ENCODE measurements around the gene ZGPAT.
"Not testable (repeated sequence)": the region's sequence is repeated elsewhere in the genome, so short reads cannot be mapped to it uniquely, and the experiment has no call there.

The ZGPAT gene

DNA sequence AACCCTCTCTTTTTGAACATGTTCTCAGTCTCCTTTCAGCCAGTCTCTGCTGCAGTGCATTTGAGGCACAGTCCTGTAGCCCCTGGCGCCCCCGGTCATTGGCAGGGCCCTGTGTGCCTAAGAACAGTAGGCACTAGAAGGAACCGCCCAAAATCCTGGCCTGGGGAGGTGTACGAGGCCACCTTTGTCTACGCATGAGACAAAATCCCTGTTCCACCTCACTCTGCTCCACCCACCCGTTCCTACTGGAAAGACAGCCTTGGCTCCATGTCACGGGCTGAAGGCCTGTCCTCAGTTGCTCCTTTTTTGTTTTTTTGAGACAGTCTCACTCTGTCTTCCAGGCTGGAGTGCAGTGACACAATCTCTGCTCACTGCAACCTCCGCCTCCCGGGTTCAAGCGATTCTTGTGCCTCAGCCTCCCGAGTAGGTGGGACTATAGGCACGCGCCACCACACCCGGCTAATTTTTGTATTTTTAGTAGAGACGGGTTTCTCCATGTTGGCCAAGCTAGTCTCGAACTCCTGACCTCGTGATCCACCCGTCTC lies 22.4 kb downstream of the ZGPAT start:
- not testable (repeated sequence) for H3K27me3 Mint-ChIP-seq; H3K9me3 Mint-ChIP-seq; H3K27ac Mint-ChIP-seq (ENCODE audit: low read depth); H3K4me3 Mint-ChIP-seq; ATAC-seq (replicated peaks; ENCODE audit: extremely low read depth, poor library complexity, severe bottlenecking); DNase-seq (ENCODE audit: low spot score in 2 of 2)
- Mint-ChIP-seq H3K4me1 (peaks cover 26% of the 10 kb centered on the region), H3K36me3 (ENCODE audit: insufficient read depth) (peaks cover 27% of the 10 kb centered on the region)

DNA sequence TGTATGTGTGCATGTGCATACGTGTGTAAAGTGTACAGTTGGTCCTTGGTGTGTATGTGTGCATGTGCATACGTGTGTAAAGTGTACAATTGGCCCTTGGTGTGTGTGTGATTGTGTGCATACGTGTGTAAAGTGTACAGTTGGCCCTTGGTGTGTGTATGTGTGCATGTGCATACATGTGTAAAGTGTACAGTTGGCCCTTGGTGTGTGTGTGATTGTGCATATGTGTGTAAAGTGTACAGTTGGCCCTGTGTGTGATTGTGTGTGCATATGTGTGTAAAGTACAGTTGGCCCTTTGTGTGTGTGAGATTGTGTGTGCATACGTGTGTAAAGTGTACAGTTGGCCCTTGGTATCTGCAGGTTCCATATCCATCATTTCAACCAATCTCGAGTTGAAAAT lies 23.6 kb downstream of the ZGPAT start:
- Mint-ChIP-seq H3K4me3 (no peak overlapping the region), H3K27ac (ENCODE audit: low read depth) (no peak overlapping the region), H3K9me3 (no peaks in the 10 kb centered on the region), H3K4me1 (peaks cover 37% of the 10 kb centered on the region), H3K27me3 (no peaks in the 10 kb centered on the region), H3K36me3 (ENCODE audit: insufficient read depth) (peaks cover 31% of the 10 kb centered on the region)
- ATAC-seq (replicated peaks; ENCODE audit: extremely low read depth, poor library complexity, severe bottlenecking) = no peak
- no peak for DNase-seq (ENCODE audit: low spot score in 2 of 2)

DNA sequence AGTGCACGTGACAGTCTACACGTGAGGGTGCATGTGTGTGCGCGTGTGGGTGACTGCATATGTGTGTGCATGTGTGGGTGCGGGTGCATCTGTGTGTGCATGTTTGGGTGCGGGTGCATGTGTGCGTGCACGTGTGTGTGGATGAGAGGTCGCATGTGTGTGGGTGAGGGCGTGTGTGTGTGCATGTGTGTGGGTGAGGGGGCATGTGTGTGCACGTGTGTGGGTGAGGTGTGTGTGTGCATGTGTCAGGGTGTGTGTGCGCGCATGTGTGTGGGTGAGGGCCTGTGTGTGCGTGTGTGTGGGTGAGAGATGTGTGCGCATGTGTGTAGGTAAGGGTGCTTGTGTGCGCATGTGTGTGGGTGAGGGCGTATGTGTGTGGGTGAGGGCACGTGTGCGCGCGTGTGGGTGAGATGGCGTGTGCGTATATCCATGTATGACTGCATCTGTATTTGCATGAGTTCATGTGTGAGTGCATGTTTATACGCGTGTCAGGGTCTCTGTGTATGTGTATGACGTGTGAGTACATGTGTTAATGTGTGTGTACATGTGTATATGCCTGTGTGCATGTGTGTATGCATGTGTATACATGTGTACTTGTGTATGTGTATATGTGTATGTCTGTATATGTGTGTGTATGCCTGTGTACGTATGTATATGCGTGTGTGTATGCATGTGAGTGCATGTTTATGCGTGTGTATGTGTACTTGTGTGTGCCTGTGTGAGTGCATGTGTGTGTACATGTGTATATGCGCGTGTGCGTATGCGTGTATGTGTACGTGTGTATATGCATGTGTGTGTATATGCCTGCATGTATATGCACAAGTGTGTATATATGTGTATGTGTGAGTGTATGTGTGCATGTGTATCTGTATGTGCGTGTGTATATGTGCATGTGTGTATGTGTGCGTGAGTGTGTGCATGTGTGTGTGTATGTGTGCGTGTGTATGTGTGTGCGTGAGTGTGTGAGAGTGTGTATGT lies 24.6 kb downstream of the ZGPAT start:
- Mint-ChIP-seq H3K27ac (ENCODE audit: low read depth) (no peak overlapping the region), H3K4me3 (no peak overlapping the region), H3K27me3 (no peaks in the 10 kb centered on the region), H3K36me3 (ENCODE audit: insufficient read depth) (peaks cover 38% of the 10 kb centered on the region), H3K4me1 (peaks cover 31% of the 10 kb centered on the region), H3K9me3 (no peaks in the 10 kb centered on the region)
- ATAC-seq (replicated peaks; ENCODE audit: extremely low read depth, poor library complexity, severe bottlenecking) (no peak), DNase-seq (ENCODE audit: low spot score in 2 of 2) (no peak)

DNA sequence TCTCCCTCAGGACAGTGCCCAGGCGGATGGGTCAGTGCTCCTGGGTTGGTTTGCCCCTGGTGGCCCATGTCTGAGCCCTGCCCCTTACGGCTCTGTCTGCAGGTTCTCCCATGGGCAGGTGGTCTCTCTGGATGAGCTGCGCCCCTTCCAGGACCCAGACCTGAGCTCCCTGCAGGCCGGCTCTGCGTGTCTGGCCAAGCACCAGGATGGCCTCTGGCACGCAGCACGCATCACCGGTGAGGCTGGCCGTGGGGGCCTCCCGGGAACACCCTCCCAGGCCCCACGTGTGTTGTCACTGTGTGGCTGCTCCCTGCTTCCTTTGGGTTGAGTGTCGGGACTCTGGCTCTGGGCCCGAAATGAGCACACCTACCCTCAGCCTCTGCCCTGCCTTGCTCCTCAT lies 25.3 kb downstream of the ZGPAT start:
- H3K4me3 Mint-ChIP-seq = no peak overlapping the region
- DNase-seq (ENCODE audit: low spot score in 2 of 2) (no peak), ATAC-seq (replicated peaks; ENCODE audit: extremely low read depth, poor library complexity, severe bottlenecking) (no peak)
- H3K9me3 Mint-ChIP-seq = no peaks in the 10 kb centered on the region
- H3K27ac Mint-ChIP-seq (ENCODE audit: low read depth) = peak overlapping the region; percentile 61
- H3K36me3 Mint-ChIP-seq (ENCODE audit: insufficient read depth) = peaks cover 37% of the 10 kb centered on the region
- no peaks in the 10 kb centered on the region for H3K27me3 Mint-ChIP-seq
- peaks cover 31% of the 10 kb centered on the region for H3K4me1 Mint-ChIP-seq

DNA sequence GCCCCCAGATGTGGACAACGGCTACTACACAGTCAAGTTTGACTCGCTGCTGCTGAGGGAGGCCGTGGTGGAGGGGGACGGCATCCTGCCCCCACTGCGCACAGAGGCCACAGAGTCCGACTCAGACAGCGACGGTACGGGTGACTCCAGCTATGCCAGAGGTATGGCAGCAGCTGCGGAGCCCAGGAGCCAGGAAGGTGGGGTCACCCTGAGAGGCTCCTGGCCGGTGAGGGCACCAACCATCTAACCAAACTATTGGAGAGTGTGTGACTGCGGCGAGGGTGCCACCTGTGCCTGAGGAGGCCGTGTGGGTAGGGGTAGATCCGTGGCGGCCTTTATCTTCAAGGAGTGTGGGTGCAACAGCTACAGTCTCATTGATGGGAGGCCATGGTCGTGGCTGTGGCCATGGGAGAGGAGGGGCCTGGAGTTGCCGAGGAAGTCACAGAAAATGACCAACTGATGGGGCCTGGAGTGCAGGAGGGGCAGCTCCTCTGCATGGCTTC lies 25.8 kb downstream of the ZGPAT start:
- Mint-ChIP-seq H3K4me1 (peaks cover 26% of the 10 kb centered on the region), H3K36me3 (ENCODE audit: insufficient read depth) (peaks cover 36% of the 10 kb centered on the region), H3K27me3 (no peaks in the 10 kb centered on the region), H3K4me3 (peak overlapping the region; percentile 35), H3K9me3 (no peaks in the 10 kb centered on the region), H3K27ac (ENCODE audit: low read depth) (peak overlapping the region; percentile 61)
- no peak for ATAC-seq (replicated peaks; ENCODE audit: extremely low read depth, poor library complexity, severe bottlenecking)
- no peak for DNase-seq (ENCODE audit: low spot score in 2 of 2)

DNA sequence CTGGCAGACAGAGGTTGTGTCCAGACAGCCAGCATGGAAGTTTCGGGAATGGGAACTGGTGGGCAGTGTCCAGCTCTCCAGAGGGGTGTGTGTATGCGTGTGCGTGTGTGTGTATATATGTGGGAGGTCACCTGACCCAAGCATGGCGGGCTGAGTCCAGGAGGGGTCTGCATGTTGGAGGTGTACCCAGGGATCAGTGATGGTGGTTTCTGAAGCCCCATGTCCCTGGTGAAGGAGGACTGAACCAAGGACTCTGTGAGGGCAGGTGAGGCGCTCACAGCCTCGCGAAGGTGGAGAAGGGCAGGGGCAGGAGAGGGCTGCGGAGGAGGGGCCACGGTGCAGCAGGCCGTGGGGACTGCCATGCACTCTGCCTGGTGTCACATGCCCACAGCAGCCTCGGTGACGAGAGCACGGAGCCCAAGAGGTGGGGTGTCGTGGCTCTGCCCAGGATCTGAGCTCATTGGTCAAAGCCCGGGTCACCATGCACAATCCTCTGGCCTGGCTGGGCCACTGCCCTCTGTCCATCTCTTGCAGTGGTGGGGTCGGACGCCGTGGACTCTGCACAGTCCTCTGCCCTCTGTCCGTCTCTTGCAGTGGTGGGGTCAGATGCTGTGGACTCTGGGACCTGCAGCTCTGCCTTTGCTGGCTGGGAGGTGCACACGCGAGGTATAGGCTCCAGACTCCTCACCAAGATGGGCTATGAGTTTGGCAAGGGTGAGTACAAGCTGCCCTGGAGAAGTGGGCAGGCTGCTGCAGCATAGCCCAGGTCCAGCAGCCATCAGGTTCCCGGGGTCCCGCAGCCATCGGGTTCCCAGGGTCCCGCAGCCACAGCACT lies 26.5 kb downstream of the ZGPAT start:
- no peak for DNase-seq (ENCODE audit: low spot score in 2 of 2)

DNA sequence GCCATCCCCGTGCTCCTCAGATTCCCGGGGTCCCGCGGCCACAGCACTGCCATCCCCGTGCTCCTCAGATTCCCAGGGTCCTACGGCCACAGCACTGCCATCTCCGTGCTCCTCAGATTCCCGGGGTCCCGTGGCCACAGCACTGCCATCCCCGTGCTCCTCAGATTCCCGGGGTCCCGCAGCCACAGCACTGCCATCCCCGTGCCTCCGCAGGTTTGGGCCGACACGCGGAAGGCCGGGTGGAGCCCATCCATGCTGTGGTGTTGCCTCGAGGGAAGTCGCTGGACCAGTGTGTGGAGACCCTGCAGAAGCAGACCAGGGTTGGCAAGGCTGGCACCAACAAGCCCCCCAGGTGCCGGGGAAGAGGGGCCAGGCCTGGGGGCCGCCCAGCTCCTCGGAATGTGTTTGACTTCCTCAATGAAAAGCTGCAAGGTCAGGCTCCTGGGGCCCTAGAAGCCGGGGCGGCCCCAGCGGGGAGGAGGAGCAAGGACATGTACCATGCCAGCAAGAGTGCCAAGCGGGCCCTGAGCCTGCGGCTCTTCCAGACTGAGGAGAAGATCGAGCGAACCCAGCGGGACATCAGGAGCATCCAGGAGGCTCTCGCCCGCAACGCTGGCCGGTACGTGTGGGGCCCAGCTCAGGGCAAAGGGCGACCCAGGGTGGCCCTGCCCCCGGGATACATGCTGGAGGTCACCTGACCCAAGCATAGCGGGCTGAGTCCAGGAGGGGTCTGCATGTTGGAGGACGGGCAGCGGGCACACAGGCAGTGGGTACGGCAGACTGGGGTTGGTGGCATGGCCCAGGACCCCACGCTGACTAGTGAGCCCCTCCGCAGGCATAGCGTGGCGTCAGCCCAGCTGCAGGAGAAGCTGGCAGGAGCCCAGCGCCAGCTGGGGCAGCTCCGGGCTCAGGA lies 27.4 kb downstream of the ZGPAT start:
- peak overlapping the region; percentile 94 for H3K4me3 Mint-ChIP-seq

More for the DNA sequence above, 26.5 kb downstream of the ZGPAT start:
- Mint-ChIP-seq H3K9me3 (no peaks in the 10 kb centered on the region), H3K4me3 (peak overlapping the region; percentile 35), H3K27ac (ENCODE audit: low read depth) (peak overlapping the region; percentile 61), H3K4me1 (peaks cover 24% of the 10 kb centered on the region), H3K36me3 (ENCODE audit: insufficient read depth) (peaks cover 39% of the 10 kb centered on the region), H3K27me3 (no peaks in the 10 kb centered on the region)
- ATAC-seq (replicated peaks; ENCODE audit: extremely low read depth, poor library complexity, severe bottlenecking) = no peak

GRCh38 chr20:63735859-63736718 lies 28.2 kb downstream of the ZGPAT start, which contains the start of gene LIME1:
Gene LIME1 (plus strand): TSS chr20:63736664. CDS start chr20:63737550, 886 bp downstream.
- H3K4me3 Mint-ChIP-seq = peak within 1 kb of the TSS; percentile 94
- peaks cover 36% of the 10 kb centered on the region for H3K36me3 Mint-ChIP-seq (ENCODE audit: insufficient read depth)
- DNase-seq (ENCODE audit: low spot score in 2 of 2) (peak; percentile 70 to 84), ATAC-seq (replicated peaks; ENCODE audit: extremely low read depth, poor library complexity, severe bottlenecking) (peak; percentile 78)
- H3K4me1 Mint-ChIP-seq = peaks cover 24% of the 10 kb centered on the region
- H3K27me3 Mint-ChIP-seq = no peaks in the 10 kb centered on the region
- peak within 1 kb of the TSS; percentile 90 for H3K27ac Mint-ChIP-seq (ENCODE audit: low read depth)
- no peaks in the 10 kb centered on the region for H3K9me3 Mint-ChIP-seq

More for the DNA sequence above, 27.4 kb downstream of the ZGPAT start:
- H3K36me3 Mint-ChIP-seq (ENCODE audit: insufficient read depth) = peaks cover 34% of the 10 kb centered on the region
- peak overlapping the region; percentile 90 for H3K27ac Mint-ChIP-seq (ENCODE audit: low read depth)
- H3K27me3 Mint-ChIP-seq = no peaks in the 10 kb centered on the region
- no peak for ATAC-seq (replicated peaks; ENCODE audit: extremely low read depth, poor library complexity, severe bottlenecking)
- H3K9me3 Mint-ChIP-seq = no peaks in the 10 kb centered on the region
- no peak for DNase-seq (ENCODE audit: low spot score in 2 of 2)
- peaks cover 24% of the 10 kb centered on the region for H3K4me1 Mint-ChIP-seq

DNA sequence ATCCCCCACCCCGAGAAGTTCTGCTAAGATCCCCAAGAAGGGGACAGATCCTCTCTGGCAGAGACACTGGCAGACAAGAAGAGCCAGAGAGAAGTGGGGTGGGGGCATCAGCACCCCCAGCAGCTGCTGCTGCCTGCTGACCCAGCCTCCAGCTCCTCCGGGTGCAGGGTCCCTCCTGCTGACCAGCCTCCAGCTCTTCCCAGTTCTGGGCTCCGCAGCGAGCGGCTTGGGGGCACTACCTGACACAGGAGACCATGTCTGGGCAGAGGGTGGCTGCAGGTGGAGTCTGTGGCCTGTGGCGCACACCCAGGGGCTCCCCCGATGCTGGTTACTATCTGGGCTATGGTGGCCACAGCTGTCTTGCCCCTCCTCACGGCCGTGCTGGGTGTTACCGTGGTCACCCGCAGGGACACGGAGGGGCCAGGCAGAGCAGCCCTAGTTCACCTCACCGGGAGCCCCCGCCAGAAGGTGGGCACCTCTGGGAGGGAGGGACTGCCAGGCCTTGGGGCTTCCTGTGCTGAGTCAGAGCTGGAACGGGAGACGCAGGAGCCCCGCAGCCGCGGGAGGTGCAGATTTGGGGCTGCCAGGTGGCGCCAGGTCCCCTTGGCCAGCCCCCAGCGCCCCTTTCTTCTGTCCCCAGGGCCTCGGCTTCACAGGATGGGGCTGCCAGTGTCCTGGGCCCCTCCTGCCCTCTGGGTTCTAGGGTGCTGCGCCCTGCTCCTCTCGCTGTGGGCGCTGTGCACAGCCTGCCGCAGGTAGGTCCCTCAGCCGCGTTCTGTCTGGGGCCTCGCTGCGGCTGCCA lies 29.3 kb downstream of the ZGPAT start:
- H3K27ac Mint-ChIP-seq (ENCODE audit: low read depth) = peak overlapping the region; percentile 90
- ATAC-seq (replicated peaks; ENCODE audit: extremely low read depth, poor library complexity, severe bottlenecking) = peak; percentile 29
- H3K36me3 Mint-ChIP-seq (ENCODE audit: insufficient read depth) = peaks cover 42% of the 10 kb centered on the region
- peaks cover 24% of the 10 kb centered on the region for H3K4me1 Mint-ChIP-seq
- peak in 1 of 2 donors; percentile 47 for DNase-seq (ENCODE audit: low spot score in 2 of 2)
- H3K4me3 Mint-ChIP-seq = peak overlapping the region; percentile 94
- no peaks in the 10 kb centered on the region for H3K27me3 Mint-ChIP-seq
- no peaks in the 10 kb centered on the region for H3K9me3 Mint-ChIP-seq

GRCh38 chr20:63737695-63737944 lies 29.8 kb downstream of the ZGPAT start:
- H3K27me3 Mint-ChIP-seq = no peaks in the 10 kb centered on the region
- H3K4me3 Mint-ChIP-seq = peak overlapping the region; percentile 94

More at GRCh38 chr20:63737695-63737944, 29.8 kb downstream of the ZGPAT start:
- ATAC-seq (replicated peaks; ENCODE audit: extremely low read depth, poor library complexity, severe bottlenecking) = no peak
- peaks cover 43% of the 10 kb centered on the region for H3K36me3 Mint-ChIP-seq (ENCODE audit: insufficient read depth)
- peaks cover 24% of the 10 kb centered on the region for H3K4me1 Mint-ChIP-seq
- no peaks in the 10 kb centered on the region for H3K9me3 Mint-ChIP-seq
- no peak for DNase-seq (ENCODE audit: low spot score in 2 of 2)
- H3K27ac Mint-ChIP-seq (ENCODE audit: low read depth) = no peak overlapping the region

Data from central memory CD8-positive, alpha-beta T cell (primary cell).